Forelimb muscle (tissue), 1 donor: ENCODE measurements around the gene ISM1. TPM values are rescaled to one million over a fixed set of nuclear protein-coding genes. Genes with fewer than 3 reads are reported as not detected.

Experiments used
- DNase-seq: peaks from one replicate; pipeline ENCODE4 v3.0.0-alpha.2; 2013; ENCODE audit warnings: low read depth
- polyA plus RNA-seq: library from polyadenylated mRNA; unstranded; fragments of 120-200 nt; gene quantifications from one replicate; pipeline ENCODE4 v1.2.1, GENCODE V29; 2013; ENCODE audit not compliant: insufficient read length

Gene ISM1
- polyA plus RNA-seq, 1 donor = 0.76 TPM

DNA sequence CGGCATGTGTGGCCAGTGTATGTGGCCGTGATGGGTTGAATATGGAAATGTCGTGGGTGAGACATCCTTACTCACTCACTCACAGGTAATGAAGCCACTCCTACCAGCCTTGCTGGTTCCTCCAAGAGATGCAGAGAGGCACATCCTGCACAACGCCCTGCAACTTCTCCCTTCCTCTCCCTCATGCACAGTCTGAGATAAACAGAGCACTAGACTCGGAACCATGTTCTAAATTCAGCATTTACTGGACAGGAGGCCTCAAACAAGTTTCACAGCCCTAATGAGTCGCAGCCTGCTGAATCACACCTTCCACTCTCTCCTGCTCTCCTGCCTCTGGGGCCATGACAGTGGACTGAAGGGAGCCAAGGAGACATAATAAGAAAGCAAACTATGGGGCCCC is 91.2 kb downstream of the ISM1 start:
- DNase-seq = no peak

GRCh38 chr20:13313201-13313600 is 92.1 kb downstream of the ISM1 start:
- DNase-seq = no peak

DNA sequence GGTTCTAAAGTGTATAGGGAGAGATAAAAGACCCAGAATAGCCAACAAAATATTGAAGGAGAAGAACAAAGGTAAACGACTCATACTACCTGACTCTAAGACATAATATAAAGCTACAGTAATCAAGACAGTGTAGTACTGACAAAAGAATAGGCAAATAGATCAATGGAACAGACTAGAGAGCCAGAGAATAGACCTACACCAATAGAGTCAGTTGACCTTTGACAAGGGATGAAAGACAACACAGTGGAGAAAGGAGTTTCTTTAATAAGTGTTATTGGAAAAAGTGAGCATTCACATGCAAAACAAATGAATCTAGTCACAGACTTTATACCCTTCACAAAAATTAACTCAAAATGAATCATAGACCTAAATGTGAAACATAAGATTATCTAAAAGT is 96.4 kb downstream of the ISM1 start:
- DNase-seq = no peak

DNA sequence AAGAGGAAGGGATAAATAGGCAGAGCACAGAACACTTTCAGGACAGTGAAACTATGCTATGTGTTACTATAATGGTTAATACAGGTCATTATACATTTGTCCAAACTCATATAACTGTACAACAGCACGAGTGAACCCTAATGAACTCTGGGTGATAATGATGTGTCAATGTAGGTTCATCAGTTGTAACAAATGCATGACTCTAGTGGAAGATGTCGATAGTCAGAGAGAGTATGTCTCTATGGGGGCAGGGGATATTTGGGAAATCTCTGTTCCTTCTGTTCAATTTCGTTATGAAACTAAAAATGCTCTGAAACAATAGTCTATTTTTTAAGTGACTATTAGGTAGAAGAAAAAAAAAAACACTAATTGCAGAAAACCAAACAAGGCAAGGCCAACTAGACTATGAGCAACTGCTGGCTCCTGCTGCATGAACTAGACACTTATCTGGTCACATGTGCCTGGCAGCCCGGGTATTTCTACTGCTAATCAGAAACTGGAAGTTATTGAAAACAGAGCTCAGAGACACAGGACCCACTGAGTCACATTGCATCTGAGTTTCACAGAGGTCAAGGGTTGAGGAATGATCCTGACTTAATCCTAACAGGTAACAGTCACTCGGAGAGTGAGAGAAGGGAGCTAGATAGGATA is 97.9 kb downstream of the ISM1 start:
- no peak for DNase-seq

DNA sequence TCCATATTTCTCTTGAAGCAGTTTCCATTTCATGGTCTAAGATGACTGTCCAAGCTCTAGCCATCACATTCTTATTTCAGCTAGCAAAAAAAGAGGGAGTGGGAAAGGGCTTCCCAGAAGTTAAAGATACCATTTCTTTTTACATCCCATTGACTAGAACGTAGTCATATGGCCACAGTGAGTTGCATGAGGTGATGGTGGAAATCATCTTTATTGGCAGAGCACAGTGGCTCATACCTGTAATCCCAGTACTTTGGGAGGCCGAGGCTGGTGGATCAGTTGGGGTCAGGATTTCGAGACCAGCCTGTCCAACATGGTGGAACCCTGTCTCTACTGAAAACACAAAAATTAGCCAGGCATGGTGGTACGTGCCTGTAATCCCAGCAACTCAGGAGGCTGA is 99.6 kb downstream of the ISM1 start:
- no peak for DNase-seq

DNA sequence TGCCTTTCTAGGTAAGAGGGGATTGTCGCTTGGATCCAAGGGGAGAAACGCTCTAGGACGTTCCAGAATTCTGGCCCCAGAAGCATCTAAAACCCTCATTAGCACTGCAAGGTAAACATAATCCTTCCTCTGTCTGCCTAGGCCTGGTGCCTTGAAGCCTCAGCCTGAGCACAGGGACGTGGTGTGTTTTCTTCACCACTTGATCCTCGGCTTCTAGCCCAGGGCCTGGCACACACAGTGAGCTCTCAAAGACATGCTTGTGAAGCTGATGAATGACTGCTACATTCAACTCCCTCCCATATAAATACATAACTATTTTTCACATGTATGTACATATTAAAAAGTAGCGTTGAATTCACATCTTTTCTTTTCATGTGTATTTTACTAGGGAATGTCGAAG is 100.3 kb downstream of the ISM1 start:
- DNase-seq = no peak

- no peak for DNase-seq
Observed at GRCh38 chr20:13322198-13322597, 101.1 kb downstream of the ISM1 start.

DNA sequence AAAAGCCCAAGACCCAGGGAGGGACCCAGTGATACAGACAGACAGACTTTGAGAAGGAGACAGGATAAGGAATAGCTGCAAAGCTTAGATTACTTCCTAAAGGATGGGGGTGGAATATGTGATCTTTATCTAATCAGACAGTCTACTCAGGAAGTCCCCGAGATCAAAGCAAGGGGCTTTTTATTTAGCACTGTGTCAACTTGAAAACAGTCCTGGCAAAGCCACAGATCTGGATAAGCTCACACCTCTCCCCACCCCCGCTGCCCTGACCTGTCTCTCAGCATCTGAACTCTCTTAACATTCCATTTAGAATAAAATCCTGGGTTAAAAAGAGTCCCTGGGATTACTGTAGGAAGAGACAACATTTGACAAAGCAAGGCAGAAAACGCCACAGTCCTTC is 101.5 kb downstream of the ISM1 start:
- DNase-seq = no peak

- no peak for DNase-seq
Observed at GRCh38 chr20:13325033-13325432, 104.0 kb downstream of the ISM1 start.

- DNase-seq = no peak
Observed at GRCh38 chr20:13325796-13326340, 104.8 kb downstream of the ISM1 start.

DNA sequence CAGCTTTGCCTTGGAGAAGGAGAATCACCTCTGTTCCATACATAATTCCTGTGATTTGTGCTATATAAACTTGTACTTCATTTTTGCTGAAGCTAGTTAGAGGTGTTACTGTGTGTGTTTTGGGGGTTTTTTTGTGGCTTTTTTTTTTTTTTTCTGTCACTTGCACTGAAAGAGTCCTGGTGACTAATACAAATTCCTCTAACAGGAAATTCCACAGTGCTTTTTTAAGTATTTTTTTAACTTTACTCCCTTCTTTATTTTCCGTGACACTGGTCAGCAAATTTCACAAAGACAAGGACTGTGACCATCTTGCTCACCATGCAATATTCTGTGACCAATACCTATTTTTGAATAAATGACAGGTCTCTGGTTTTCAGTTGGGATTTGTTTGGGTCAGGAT is 110.5 kb downstream of the ISM1 start:
- DNase-seq = no peak

GRCh38 chr20:13333036-13333435 is 112.0 kb downstream of the ISM1 start:
- DNase-seq = no peak

GRCh38 chr20:13333793-13334192 is 112.7 kb downstream of the ISM1 start:
- no peak for DNase-seq

DNA sequence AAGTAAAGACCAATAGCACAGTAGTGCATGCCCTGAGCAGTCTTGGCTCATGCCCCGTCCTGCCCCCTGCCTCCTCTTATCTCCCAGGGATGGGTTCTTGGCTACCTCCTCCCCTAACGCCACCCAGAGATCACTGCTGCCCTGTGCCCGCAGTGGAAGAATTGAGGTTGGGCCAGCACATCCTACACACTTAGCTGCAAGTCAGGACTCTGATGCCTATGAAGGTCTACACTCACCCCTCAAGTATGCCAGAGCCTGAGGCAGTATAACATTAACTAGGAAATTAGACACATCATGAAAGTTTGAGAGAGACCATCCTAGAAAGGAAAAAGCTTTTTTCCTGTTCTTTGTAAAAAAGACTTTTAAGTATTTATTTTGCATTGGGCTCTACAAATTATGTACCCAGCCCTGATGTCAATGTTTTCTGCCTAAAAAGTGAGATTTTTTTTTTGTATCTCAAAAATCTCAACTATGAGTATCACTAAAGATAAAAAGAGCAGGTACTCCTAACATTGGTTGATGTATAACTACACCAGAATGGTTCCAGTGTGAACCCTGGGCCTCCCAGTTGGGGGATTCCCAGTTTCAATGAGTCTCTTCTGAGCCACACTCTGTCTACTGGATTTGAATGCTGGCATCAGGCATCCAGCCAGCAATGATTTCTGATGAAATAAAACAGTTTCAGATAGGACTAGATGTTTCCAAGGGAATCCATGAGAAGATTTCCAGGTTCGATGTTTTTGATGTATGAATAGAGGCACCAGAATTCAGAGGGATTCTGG is 115.4 kb downstream of the ISM1 start:
- DNase-seq = no peak

DNA sequence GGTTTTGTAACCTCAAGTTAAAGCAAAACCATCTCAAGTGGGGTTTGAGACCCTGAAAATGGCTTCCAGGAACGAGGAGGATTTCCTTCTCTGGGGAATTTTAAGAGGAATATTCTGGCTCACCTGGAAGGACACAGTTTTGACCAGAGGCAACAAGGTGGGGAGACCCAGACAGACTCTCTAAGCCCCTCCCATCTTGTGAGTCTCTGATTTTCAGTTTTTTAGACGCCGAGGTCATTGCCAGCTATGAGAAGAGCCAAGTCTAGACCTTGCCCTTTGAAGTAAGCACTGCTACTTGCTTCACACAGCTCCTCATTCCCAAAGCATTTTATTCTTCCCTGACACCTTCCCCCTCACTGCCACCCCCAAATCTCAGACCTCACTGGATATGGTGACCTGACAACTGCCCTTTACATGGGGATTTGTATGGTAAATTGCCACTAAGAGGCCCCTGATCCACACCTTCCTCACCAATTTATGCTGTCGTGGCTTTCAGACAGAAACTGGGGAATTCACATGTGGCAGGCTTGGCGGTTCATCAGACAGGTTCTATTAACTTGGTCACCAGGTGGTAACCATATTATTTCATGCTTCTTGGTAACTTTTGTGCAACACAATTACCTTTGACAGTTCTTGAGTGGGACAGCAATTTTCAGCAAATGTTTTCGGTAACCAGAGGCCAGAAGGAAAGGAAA is 116.2 kb downstream of the ISM1 start:
- no peak for DNase-seq

DNA sequence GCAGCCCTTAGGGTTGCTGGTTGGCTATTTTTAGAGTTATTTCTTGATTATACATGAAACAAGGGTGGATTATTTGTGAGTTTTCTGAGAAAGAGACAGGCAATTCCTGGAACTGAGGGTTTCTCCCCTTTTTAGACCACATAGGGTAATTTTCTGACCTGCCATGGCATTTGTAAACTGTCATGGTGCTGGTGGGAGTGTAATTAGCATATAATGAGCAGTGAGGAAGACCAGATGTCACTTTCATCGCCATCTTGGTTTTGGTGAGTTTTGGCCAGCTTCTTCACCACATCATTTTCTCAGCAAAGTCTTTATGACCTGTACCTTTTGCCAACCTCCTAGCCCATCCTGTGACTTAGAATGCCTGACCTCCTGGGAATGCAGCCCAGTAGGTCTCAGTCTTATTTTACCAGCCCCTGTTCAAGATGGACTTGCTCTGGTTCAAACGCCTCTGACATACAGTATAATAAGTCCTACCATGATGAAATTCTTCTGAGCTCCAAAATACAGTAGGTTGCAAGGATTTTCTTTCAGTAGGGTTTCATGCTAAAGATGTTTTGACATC is 117.1 kb downstream of the ISM1 start:
- DNase-seq = no peak

DNA sequence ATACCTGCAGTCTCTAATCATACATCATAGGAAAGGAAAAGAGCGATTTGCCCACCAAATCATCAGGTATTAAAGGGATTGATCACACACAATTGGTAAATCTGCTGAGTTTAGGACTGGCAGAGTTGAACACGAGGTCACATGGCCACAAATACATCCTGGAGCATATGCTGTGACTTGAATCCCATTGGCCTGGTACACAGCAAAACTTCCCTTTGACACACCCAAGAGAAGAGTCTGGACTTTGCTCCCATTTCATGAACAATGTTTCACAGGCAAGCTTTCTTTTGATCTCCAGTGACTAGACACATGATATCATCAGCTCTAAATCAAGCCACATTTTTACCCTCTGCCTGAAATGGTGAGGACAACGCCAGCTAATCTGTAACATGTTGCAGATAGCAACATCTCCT is 117.9 kb downstream of the ISM1 start:
- DNase-seq = no peak

GRCh38 chr20:13340088-13340487 is 119.0 kb downstream of the ISM1 start:
- no peak for DNase-seq

GRCh38 chr20:13341737-13342393 is 120.8 kb downstream of the ISM1 start:
- no peak for DNase-seq

- DNase-seq = no peak
Observed at GRCh38 chr20:13342469-13343242, 121.6 kb downstream of the ISM1 start.

GRCh38 chr20:13344671-13345070 is 123.6 kb downstream of the ISM1 start:
- DNase-seq = no peak
